Measurements from ENCODE around the gene SORCS3.

The SORCS3 gene

DNA sequence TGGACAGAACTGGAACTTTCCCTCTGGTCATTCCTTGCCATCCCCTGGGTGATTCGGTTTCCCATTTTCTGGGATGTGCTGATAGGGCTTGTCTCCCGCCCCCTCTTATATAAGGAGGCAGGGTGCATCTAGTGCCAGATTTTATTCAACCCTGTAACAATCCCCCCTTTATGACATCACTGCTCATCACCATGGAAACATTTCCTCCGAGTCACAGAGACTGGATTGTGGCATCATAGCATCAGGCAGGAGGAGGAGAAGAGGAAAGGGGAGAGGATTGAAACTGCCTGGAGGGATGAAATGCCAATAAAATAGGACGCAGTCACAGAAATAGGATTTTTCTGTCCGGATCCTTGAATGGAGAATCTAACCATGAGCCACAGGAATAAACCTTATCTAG lies 25.0 kb downstream of the SORCS3 start:
- peaks cover 43% of the 10 kb centered on the region for H3K27me3 ChIP-seq
- H3K4me1 ChIP-seq (ENCODE audit: control insufficient read depth in 1 of 2, insufficient read depth in 1 of 2, low read depth in 1 of 2, low read length in 1 of 2), result no peaks in the 10 kb centered on the region
- H3K36me3 ChIP-seq, result no peaks in the 10 kb centered on the region
- no peaks in the 10 kb centered on the region for H3K9me3 ChIP-seq
- H3K4me3 ChIP-seq (ENCODE audit: low read depth in 1 of 2, low read length in 1 of 2), result no peak overlapping the region
- H3K27ac ChIP-seq, result no peak overlapping the region
- TF ChIP-seq, protein P1, sequence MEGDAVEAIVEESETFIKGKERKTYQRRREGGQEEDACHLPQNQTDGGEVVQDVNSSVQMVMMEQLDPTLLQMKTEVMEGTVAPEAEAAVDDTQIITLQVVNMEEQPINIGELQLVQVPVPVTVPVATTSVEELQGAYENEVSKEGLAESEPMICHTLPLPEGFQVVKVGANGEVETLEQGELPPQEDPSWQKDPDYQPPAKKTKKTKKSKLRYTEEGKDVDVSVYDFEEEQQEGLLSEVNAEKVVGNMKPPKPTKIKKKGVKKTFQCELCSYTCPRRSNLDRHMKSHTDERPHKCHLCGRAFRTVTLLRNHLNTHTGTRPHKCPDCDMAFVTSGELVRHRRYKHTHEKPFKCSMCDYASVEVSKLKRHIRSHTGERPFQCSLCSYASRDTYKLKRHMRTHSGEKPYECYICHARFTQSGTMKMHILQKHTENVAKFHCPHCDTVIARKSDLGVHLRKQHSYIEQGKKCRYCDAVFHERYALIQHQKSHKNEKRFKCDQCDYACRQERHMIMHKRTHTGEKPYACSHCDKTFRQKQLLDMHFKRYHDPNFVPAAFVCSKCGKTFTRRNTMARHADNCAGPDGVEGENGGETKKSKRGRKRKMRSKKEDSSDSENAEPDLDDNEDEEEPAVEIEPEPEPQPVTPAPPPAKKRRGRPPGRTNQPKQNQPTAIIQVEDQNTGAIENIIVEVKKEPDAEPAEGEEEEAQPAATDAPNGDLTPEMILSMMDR (IDR thresholded peaks at IDR 0.05), result no peak

DNA sequence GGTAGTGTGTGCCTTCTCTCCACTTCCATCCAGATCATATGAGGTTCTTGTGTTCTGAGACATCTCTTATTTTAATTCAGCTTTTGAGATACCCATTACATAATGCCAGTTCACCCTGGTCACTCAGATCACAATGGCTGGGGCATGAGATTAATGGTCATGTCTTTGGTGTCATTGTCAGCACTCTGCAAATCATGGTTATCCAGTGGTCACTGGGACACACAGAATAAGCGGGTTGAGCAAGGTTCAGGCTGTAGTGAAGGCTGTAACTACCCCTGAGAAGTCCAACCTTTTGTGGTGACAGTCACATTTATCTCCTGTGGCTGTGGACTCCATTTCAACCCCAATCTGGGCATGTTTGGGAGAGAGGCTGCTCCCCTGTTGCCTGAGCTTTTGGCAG lies 35.8 kb downstream of the SORCS3 start:
- H3K9me3 ChIP-seq, result no peaks in the 10 kb centered on the region
- H3K4me3 ChIP-seq (ENCODE audit: low read depth in 1 of 2, low read length in 1 of 2), result no peak overlapping the region
- H3K27me3 ChIP-seq, result peaks cover 55% of the 10 kb centered on the region
- no peaks in the 10 kb centered on the region for H3K36me3 ChIP-seq
- TF ChIP-seq, protein P1 (IDR thresholded peaks at IDR 0.05), result no peak
- no peaks in the 10 kb centered on the region for H3K4me1 ChIP-seq (ENCODE audit: control insufficient read depth in 1 of 2, insufficient read depth in 1 of 2, low read depth in 1 of 2, low read length in 1 of 2)
- no peak overlapping the region for H3K27ac ChIP-seq

DNA sequence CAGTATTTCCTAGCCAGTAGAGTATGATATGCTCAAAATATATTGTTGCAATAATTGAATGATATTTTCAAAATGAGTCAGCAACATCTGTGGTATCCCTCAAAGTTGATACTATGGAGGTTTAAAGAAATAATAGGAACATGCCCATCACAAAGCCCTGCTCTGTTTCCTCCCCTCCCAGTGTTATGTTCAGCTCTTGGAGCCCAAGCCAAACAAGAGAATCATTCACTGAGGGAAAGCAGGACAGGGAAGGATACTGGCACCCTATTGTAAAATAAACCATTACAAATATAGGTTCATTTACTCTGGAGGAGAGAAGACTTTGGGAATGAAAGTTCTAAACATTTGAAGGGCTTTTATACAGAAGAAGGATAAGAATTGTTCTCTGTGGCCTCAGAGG lies 37.6 kb downstream of the SORCS3 start:
- Histone ChIP-seq H3K9me3 (no peaks in the 10 kb centered on the region), H3K36me3 (no peaks in the 10 kb centered on the region), H3K4me3 (ENCODE audit: low read depth in 1 of 2, low read length in 1 of 2) (no peak overlapping the region), H3K4me1 (ENCODE audit: control insufficient read depth in 1 of 2, insufficient read depth in 1 of 2, low read depth in 1 of 2, low read length in 1 of 2) (no peaks in the 10 kb centered on the region), H3K27ac (no peak overlapping the region), H3K27me3 (peaks cover 72% of the 10 kb centered on the region)
- TF ChIP-seq, protein P1 (IDR thresholded peaks at IDR 0.05), result no peak

DNA sequence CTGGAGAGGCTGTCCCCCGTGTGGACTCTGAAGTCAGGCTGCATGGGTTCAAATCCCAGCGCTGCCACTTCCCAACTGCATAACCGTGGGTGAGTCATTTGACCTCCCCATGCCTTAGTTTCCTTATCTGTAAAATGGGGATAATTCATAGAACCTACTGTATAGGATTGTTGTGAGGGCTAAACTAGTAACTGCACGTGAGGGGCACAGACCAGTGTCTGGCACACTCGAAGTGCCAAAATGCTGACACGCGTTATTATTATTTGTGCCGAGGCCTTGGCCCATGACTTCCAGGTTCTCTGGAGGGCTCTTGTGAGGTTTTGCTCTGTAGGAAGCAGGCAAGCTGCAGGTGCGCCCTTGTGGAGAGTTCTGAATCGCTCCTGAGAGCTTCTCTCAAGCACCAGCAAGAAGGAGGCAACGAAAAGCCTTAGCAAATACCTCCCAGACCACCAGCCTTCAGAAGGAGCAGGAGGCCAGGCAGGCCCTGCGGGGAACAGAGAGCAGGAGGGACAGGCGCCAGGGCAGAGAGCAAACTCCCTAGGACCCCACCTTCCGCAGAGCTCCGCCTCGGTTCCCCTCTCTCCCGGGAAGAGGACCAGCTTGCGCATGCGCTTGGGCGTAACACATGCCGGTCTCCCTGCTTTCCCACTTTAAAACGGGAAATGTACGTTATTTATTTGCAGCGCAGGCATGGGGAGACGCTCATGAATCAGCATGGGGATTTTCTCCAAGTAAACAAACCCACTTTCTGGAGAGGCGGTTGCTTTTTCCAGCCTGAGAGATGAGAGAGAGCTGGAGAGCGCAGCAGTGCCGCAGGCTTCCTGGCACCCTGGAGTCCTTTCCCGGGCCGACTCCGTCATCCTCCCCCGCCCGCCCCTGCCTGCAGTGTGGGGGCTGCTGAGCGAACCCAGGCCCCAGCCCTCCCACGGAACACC lies 39.6 kb downstream of the SORCS3 start:
- no peak overlapping the region for H3K4me3 ChIP-seq (ENCODE audit: low read depth in 1 of 2, low read length in 1 of 2)
- H3K27me3 ChIP-seq, result peaks cover 90% of the 10 kb centered on the region
- no peak overlapping the region for H3K27ac ChIP-seq
- H3K4me1 ChIP-seq (ENCODE audit: control insufficient read depth in 1 of 2, insufficient read depth in 1 of 2, low read depth in 1 of 2, low read length in 1 of 2), result no peaks in the 10 kb centered on the region
- TF ChIP-seq, protein P1 (IDR thresholded peaks at IDR 0.05), result no peak
- H3K9me3 ChIP-seq, result no peaks in the 10 kb centered on the region
- H3K36me3 ChIP-seq, result no peaks in the 10 kb centered on the region

DNA sequence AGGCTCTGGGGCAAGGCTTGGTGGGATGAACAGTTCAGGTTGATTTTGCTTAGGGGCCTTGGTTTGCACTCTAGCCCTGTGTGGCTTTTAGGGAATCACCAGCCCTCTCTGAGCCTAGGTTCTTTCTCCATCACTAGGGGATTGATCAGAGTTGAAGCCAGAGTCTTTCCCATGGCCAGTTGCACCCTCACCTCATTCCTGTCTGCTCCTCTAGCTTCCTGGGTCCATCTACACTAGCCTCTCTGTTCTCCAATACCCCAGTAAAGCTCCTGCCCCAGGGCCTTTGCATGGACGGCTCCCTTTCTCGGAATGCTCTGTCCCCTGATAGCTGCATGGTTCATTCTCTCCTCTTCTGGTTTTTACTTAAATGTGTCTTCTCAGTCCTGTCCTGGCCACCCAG lies 40.4 kb downstream of the SORCS3 start:
- TF ChIP-seq, protein P1 (IDR thresholded peaks at IDR 0.05), result no peak
- H3K4me1 ChIP-seq (ENCODE audit: control insufficient read depth in 1 of 2, insufficient read depth in 1 of 2, low read depth in 1 of 2, low read length in 1 of 2), result no peaks in the 10 kb centered on the region
- no peak overlapping the region for H3K4me3 ChIP-seq (ENCODE audit: low read depth in 1 of 2, low read length in 1 of 2)
- H3K27ac ChIP-seq, result no peak overlapping the region
- no peaks in the 10 kb centered on the region for H3K36me3 ChIP-seq
- H3K9me3 ChIP-seq, result no peaks in the 10 kb centered on the region
- H3K27me3 ChIP-seq, result peaks cover 90% of the 10 kb centered on the region

Data from neutrophil (primary cell).